GM11168 (cell line): ENCODE results near the gene PAWR.
"Not testable (repeated sequence)": the region's sequence is repeated elsewhere in the genome, so short reads cannot be mapped to it uniquely, and the experiment has no call there.

Experiments
- in situ Hi-C: fragments of 300-500 bp; cut with MboI; formaldehyde crosslinking; loops from one replicate; pipeline ENCODE4 v1.12.0; 2022; ENCODE audit warnings: low sequenced_read_pairs; ENCODE audit not compliant: unreplicated experiment

PAWR gene

GRCh38 chr12:79597910-79598309 is 92.9 kb downstream of the PAWR start:
- in situ Hi-C loops, result no loop called here

- in situ Hi-C loops, result no loop called here
These were observed 93.9 kb downstream of the PAWR start for GRCh38 chr12:79596719-79597350.

GRCh38 chr12:79595273-79595672 is 95.5 kb downstream of the PAWR start:
- in situ Hi-C loops, result no loop called here

- in situ Hi-C loops, result no loop called here
These were observed 97.9 kb downstream of the PAWR start for GRCh38 chr12:79592865-79593264.

GRCh38 chr12:79591988-79592387 is 98.8 kb downstream of the PAWR start:
- in situ Hi-C loops, result no loop called here

GRCh38 chr12:79590751-79591150 is 100.0 kb downstream of the PAWR start:
- in situ Hi-C loops, result no loop called here

GRCh38 chr12:79587368-79587767 is 103.4 kb downstream of the PAWR start:
- in situ Hi-C loops, result no loop called here

- in situ Hi-C loops, result no loop called here
These were observed 105.6 kb downstream of the PAWR start for GRCh38 chr12:79585147-79585546.

- in situ Hi-C loops, result no loop called here
These were observed 116.9 kb downstream of the PAWR start for GRCh38 chr12:79573820-79574219.

GRCh38 chr12:79569679-79570078 is 121.1 kb downstream of the PAWR start:
- in situ Hi-C loops, result no loop called here

- in situ Hi-C loops, result no loop called here
These were observed 123.6 kb downstream of the PAWR start for GRCh38 chr12:79567175-79567563.

GRCh38 chr12:79566452-79567174 is 124.2 kb downstream of the PAWR start:
- in situ Hi-C loops, result no loop called here

- in situ Hi-C loops, result not testable (repeated sequence)
These were observed 125.9 kb downstream of the PAWR start for GRCh38 chr12:79564727-79565350.

- in situ Hi-C loops, result no loop called here
These were observed 127.6 kb downstream of the PAWR start for GRCh38 chr12:79563021-79563740.

- in situ Hi-C loops, result no loop called here
These were observed 129.2 kb downstream of the PAWR start for GRCh38 chr12:79561401-79562132.

GRCh38 chr12:79560225-79560889 is 130.4 kb downstream of the PAWR start:
- in situ Hi-C loops, result no loop called here

GRCh38 chr12:79559591-79559990 is 131.2 kb downstream of the PAWR start:
- in situ Hi-C loops, result loop anchor here (5.0 kb wide), 1 partner anchor 178 kb away; no protein-coding TSS in a partner anchor

GRCh38 chr12:79558924-79559469 is 131.8 kb downstream of the PAWR start:
- in situ Hi-C loops, result loop anchor here (5.0 kb wide), 1 partner anchor 178 kb away; no protein-coding TSS in a partner anchor

- in situ Hi-C loops, result loop anchor here (5.0 kb wide), 1 partner anchor 179 kb away; no protein-coding TSS in a partner anchor
These were observed 133.0 kb downstream of the PAWR start for GRCh38 chr12:79557690-79558315.
